Choroid plexus epithelial cell (primary cell): Measurements from ENCODE around the gene TFPT.

Experiments
- DNase-seq: peaks from one replicate; pipeline ENCODE4 v3.0.0-alpha.2; 2010; ENCODE audit warnings: low read depth
- H3K4me3 ChIP-seq: 2 replicates; pipeline ENCODE4 v1.5.1; 2011; ENCODE audit warnings: low read depth, mild to moderate bottlenecking, control low read depth, low read length, moderate library complexity
- TF ChIP-seq, protein P1 (sequence below): conservative IDR thresholded peaks from 2 replicates; pipeline ENCODE4 v1.5.1; 2011; ENCODE audit warnings: low read depth, mild to moderate bottlenecking, control low read depth, inconsistent platforms, low read length, moderate library complexity

The TFPT gene

GRCh38 chr19:54069470-54069869 lies 46.0 kb downstream of the TFPT start:
- DNase-seq = no peak
- TF ChIP-seq, protein P1, sequence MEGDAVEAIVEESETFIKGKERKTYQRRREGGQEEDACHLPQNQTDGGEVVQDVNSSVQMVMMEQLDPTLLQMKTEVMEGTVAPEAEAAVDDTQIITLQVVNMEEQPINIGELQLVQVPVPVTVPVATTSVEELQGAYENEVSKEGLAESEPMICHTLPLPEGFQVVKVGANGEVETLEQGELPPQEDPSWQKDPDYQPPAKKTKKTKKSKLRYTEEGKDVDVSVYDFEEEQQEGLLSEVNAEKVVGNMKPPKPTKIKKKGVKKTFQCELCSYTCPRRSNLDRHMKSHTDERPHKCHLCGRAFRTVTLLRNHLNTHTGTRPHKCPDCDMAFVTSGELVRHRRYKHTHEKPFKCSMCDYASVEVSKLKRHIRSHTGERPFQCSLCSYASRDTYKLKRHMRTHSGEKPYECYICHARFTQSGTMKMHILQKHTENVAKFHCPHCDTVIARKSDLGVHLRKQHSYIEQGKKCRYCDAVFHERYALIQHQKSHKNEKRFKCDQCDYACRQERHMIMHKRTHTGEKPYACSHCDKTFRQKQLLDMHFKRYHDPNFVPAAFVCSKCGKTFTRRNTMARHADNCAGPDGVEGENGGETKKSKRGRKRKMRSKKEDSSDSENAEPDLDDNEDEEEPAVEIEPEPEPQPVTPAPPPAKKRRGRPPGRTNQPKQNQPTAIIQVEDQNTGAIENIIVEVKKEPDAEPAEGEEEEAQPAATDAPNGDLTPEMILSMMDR = no peak
- H3K4me3 ChIP-seq = no peak overlapping the region

DNA sequence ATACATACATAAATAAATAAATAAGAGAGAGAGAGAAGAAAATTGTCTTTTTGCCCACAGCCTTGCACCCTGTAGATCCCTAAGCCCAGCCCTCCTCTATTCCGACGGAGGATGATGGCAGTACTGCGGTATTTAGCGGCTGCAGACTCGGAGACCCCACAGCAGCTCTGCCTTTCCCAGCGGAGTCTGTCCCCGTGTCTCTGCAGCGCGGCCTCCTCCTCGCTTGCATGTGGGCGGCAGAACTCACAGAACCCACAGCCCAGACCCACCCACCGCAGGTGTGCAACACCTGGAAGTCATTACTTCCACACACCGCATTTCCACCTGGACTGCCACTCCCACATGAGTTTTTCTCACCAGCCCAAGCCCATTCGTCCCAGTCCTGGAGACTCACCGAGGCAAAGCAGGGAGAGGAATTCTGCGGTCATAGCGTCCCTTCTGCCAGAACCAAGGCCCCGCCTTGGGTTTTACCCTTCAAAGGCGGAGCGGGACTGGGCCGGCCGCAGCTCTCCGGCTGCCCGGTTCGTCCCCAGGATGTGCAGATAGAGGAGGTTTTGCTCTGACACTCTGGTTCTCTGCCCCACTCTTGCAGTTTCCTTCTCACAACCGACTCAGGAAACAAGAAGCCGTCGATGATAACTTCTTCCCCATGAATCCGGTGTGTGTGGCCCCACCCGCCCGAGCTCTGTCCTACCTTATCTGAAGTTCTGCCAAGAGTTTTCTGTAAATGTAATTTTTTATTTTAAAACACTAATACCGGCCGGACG lies 51.9 kb downstream of the TFPT start, which contains the start of gene VSTM1:
VSTM1 (minus strand) TSS at position 548 of the 767 bp plus-strand sequence; CDS start at position 428, 120 bp downstream.
- no peak within 1 kb of the TSS for H3K4me3 ChIP-seq
- TF ChIP-seq, protein P1 = no peak
- DNase-seq = no peak

- H3K4me3 ChIP-seq = no peak overlapping the region
- TF ChIP-seq, protein P1 = no peak
- DNase-seq = no peak
Measured at GRCh38 chr19:54062643-54063042, 52.8 kb downstream of the TFPT start.
